ENCODE results near the gene CELSR3.

CELSR3 gene

GRCh38 chr3:48647714-48648113 lies 15.0 kb downstream of the CELSR3 start:
- TF ChIP-seq, protein P1, sequence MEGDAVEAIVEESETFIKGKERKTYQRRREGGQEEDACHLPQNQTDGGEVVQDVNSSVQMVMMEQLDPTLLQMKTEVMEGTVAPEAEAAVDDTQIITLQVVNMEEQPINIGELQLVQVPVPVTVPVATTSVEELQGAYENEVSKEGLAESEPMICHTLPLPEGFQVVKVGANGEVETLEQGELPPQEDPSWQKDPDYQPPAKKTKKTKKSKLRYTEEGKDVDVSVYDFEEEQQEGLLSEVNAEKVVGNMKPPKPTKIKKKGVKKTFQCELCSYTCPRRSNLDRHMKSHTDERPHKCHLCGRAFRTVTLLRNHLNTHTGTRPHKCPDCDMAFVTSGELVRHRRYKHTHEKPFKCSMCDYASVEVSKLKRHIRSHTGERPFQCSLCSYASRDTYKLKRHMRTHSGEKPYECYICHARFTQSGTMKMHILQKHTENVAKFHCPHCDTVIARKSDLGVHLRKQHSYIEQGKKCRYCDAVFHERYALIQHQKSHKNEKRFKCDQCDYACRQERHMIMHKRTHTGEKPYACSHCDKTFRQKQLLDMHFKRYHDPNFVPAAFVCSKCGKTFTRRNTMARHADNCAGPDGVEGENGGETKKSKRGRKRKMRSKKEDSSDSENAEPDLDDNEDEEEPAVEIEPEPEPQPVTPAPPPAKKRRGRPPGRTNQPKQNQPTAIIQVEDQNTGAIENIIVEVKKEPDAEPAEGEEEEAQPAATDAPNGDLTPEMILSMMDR (IDR thresholded peaks at IDR 0.05; ENCODE audit: low read length, missing control alignments), result no peak
- no peak for DNase-seq (ENCODE audit: low read depth)
- H3K4me3 ChIP-seq (replicated peaks; ENCODE audit: low read depth, low read length), result no peak overlapping the region

GRCh38 chr3:48644898-48645760 lies 17.6 kb downstream of the CELSR3 start:
- DNase-seq (ENCODE audit: low read depth), result no peak
- TF ChIP-seq, protein P1 (IDR thresholded peaks at IDR 0.05; ENCODE audit: low read length, missing control alignments), result no peak
- no peak overlapping the region for H3K4me3 ChIP-seq (replicated peaks; ENCODE audit: low read depth, low read length)

DNA sequence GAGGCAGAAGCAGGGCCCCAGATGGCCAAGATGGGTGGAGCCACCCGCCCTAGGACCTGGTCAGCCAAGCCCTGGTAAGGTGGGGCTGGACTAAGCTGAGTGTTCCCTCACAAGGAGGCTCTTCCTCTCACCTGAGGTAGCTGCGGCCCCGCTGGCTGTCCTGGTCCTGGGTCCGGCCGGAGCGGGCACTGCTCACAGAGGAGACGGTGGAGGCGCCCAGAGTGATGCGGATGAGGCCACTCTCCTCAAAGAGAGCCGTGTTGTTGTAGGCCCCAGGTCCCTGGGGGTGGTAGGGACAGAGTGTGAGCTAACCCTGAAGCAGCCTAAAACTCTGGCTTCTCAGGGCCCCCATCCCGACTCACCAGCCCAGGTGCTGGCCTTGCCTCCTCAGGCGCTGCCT lies 20.1 kb downstream of the CELSR3 start:
- no peak overlapping the region for H3K4me3 ChIP-seq (replicated peaks; ENCODE audit: low read depth, low read length)
- no peak for DNase-seq (ENCODE audit: low read depth)
- TF ChIP-seq, protein P1 (IDR thresholded peaks at IDR 0.05; ENCODE audit: low read length, missing control alignments), result no peak

DNA sequence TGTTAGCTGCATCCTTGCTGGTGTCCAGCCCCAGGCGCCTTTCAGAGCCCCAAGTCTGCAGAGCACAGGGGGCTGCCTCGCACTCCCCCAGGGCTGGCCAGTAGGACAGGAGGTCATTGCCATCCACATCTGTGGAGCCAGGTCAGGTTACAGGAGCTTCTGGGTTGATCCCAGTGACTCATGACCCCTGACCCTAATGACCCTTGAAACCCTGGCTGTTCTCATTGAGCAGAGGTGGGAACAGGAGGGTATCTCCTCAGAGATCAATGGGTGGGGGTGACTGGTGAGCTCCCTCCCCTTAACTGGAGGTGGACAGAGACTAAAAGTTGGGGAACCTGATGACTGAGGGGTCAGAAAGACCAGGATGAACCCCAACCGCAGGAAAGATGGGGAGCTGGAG lies 21.3 kb downstream of the CELSR3 start:
- H3K4me3 ChIP-seq (replicated peaks; ENCODE audit: low read depth, low read length), result no peak overlapping the region
- DNase-seq (ENCODE audit: low read depth), result no peak
- TF ChIP-seq, protein P1 (IDR thresholded peaks at IDR 0.05; ENCODE audit: low read length, missing control alignments), result no peak

DNA sequence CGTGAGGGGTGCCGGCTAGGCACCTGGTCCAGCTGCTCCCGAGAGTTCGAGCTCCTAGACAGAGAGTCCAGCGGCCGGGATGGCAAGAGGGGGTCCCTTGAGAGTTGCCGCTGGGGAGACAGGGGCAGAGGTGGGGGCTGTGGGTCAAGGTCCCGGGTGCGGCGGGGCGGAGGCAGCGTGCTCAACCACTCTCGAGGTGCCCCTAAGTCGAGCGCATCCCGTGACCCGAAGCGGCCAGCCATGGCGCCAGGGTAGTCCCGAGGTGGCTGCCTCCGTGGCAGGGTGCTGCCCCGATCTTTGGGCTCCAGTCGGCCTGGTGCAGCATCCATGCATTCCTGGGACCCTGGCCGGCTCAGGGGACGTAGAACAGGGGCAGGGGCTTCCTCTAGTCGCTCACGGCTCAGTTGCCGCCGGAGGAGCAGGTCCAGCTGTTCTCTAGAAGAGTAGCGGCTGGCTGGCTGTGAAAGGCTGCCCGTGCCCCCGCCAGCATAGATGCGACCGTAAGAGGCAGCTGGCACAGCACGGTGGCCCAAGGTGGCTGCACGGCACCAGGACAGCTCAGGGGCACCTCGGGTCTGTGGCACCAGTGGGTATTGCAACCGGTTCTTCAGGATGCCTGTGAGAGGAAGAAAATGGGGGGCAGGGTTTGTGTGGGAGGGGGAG lies 22.6 kb downstream of the CELSR3 start:
- DNase-seq (ENCODE audit: low read depth), result no peak
- TF ChIP-seq, protein P1 (IDR thresholded peaks at IDR 0.05; ENCODE audit: low read length, missing control alignments), result no peak
- H3K4me3 ChIP-seq (replicated peaks; ENCODE audit: low read depth, low read length), result no peak overlapping the region

DNA sequence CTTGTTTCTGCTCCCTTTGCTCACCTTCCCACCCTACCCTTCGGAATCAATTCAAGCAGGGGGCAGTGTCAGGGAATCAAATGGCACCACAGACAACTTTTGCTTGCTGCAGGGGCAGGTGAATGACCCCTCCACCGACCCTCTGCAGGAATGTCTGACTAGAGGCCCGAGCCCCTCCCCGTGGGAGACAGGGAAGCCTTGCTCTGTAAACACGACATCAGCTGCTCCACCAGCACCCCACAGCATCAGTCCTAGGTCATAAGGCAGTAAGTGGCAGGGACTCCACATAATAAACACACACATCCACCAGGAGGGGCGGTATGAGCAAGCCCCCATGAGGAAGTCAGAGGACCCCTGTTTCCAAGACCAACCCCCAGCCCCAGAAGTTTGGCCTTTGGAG lies 25.4 kb downstream of the CELSR3 start:
- no peak overlapping the region for H3K4me3 ChIP-seq (replicated peaks; ENCODE audit: low read depth, low read length)
- no peak for DNase-seq (ENCODE audit: low read depth)
- TF ChIP-seq, protein P1 (IDR thresholded peaks at IDR 0.05; ENCODE audit: low read length, missing control alignments), result no peak

Measured in fibroblast of pulmonary artery (primary cell).